Nucleus accumbens (tissue), 56 donors: ENCODE results near the gene RGS6.
"Not testable (repeated sequence)": the region's sequence is repeated elsewhere in the genome, so short reads cannot be mapped to it uniquely, and the experiment has no call there.

Source experiments
- DNase-seq, 56 donors: peaks; one replicate each; lab custom pipeline; 2025; lab: John Stamatoyannopoulos, UW

RGS6 gene

GRCh38 chr14:71932229-71932981 lies at the start of gene RGS6:
RGS6 (plus strand) TSS chr14:71932429.
- DNase-seq: peak in 18 of 56 donors; percentile 12 to 59 (median 29)

DNA sequence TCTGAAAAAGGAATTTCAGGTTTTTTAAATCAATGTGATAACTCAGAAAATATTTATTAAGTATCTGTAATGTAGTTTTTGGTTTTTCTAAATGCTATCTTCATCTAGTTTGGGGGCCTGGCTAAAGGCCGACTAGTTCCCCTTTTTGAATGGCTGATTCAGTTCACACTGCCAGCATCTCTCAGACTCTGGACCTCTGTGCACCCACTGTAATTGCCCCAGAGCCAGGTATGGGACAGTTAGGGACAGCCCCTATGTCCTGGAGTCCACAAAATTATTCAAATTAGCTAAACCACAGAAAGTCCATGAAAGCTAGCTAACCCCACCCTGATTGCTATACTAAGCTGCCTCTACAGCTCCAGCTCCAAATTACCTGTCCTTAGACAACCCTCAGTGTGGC lies 49.1 kb upstream of the RGS6 start:
- DNase-seq: no peak

DNA sequence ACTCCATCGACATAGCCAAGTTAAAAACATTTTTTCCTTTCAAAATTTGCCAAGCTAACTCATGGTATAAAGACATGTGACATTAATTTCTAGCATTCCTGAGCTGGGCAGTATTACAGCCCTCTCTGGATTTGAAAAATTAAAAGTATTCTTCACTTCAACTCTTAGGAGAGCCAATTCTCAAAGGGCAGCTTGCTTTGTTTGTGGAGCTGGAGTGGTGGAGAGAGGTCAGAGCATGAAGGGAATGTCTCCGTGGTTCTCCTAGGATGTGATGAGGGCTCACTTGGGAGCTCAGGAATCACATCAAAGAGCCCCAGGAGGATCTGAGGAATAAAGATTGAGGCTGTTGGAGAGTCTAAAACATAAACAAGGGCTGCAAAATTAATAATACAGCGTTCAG lies 46.9 kb upstream of the RGS6 start:
- no peak for DNase-seq

DNA sequence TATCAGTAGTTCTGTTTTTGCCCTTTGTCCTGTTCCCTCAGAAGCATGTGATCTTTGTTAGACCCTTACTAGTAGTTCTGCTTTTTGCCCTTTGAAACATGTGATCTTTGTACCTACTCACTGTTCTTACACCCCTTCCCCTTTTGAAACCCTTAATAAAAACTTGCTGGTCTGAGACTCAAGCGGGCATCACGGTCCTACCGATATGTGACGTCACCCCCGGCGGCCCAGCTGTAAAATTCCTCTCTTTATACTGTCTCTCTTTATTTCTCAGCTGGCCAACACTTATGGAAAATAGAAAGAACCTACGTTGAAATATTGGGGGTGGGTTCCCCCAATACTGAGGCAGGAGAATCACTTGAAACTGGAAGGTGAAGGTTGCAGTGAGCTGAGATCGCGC lies 44.4 kb upstream of the RGS6 start:
- not testable (repeated sequence) for DNase-seq

DNA sequence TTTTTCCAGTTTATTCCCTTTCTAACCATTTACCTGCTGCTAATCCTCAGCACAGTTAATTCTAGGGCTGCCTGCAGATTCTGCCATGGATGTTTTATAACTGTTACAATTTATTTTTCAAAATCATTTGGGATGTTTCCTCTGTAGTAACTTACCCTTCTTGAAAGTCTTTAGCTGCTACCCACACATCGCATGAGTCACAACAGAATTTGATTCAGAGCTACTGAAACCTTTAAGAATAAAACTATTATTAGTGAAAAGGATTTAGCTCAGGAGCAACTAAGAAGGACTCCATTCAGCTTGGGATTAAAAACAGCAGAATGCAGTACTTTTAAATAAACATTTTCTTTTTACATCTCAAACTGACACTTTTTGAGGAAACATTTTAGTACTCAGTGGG lies 41.7 kb upstream of the RGS6 start:
- peak in 10 of 56 donors; percentile 0 to 32 (median 4) for DNase-seq

- no peak for DNase-seq
Measured at GRCh38 chr14:71891185-71891584, 41.0 kb upstream of the RGS6 start.

DNA sequence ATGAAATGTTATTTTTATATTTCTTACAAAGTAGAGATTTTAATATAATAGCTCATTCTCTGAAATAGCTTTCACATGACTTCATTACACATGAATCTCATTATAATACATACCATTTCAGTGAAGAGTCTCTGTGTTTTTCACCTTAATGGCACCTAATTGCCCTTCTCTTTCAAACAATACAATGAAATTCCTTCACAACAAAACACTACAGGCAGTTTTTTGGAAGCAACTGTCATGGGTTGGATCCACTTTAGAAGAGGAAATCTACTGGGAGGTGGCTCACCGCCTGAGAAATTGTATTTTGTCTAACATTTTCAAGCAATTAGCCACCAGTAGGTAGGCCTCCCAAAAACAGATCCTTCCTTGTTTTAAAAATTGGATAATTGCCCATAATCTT lies 40.3 kb upstream of the RGS6 start:
- no peak for DNase-seq

- DNase-seq: no peak
Measured at GRCh38 chr14:71905031-71905430, 27.2 kb upstream of the RGS6 start.

DNA sequence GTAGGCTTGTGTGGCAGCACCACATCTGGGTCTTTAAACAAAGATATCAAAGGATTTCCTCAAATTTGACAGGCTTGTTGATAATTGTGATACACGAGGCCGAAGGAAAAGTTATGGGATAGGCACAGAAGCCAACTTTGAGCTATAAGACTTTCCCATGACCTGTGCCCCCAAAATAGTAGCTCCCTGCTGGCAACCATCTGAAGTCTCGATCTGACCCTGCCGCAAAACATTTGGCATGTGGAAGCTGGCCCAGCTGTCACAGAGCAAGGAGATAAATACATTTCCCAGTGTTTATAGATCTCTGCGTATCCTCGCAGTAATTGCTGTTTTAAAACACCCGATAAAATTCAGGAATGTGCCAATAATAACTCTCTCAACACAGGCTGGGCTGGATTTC lies 26.4 kb upstream of the RGS6 start:
- no peak for DNase-seq

DNA sequence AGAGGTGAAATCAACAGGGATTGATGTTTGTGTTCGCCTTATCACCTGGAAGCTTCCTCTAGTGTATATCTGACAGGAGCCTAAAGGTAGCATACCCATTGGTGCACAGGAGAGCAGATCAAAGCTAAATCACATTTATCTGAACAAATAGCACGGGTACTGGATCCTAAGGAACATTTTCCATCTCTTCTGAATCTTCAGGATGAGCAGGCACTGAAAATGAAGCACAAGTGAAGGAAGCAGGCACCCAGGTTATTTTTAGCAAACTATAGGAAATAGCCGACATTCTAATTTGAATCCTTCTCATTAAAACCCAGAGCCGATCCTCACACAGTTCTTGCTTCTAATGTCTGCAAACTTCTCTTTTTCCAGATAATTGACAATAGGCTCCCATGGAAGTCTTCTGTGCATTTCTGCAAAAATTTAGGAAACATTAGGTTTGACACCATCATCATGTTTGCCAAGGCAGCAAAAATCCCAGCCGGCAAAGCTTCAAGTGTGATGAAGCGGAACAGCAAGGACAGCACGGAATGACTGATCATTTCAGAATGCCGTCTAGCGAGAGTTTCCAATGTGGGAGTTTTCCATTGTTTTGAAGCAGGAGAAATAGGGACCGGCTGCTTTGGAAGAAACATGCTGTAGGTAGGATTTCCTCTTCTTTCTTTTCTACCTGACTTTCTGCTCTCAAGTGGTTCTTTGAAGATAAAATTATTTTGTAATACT lies 24.3 kb upstream of the RGS6 start:
- no peak for DNase-seq

DNA sequence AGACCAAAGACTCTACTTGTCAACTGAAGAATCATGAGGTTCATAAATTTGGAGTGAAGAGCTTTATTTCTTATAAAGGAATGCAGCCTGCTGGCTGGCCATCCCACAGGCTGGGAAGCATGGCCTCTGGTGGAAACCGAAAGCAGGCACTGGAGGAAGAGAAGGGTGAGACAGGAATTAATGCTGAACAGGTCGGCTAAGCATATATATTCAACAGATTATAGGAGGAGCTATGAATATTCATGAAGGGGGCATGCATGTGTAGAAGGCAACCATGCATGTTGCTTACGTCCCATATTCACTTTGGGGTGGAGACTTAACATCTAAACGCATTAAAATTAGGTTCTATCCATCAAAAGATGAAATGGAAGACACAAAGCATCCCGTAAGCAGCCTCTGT lies 20.6 kb upstream of the RGS6 start:
- no peak for DNase-seq

- no peak for DNase-seq
Measured at GRCh38 chr14:71913342-71913741, 18.9 kb upstream of the RGS6 start.

DNA sequence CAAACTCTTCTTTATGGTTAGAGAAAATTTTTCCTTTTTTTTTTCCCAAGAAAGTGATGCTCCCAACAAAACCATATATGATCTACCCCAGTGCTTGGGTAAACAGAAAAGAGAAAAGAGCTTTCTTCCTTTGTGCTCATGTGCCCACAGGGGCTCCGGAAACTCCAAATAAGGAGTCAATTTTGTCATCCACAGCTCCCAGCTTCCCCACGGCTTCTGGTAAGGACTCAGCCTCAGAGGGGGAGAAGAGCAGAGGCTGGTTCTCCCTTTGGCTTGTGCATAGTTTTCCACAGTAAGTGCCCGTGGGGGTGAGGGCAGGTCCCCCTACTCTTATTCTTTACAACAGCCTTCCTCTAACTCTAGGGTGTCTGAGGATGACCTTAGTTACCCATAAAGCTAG lies 13.3 kb upstream of the RGS6 start:
- no peak for DNase-seq

GRCh38 chr14:71923513-71923912 lies 8.7 kb upstream of the RGS6 start:
- DNase-seq: peak in 1 of 56 donors; percentile 1

GRCh38 chr14:71931492-71932228 lies 569 bp upstream of the RGS6 start:
- peak in 21 of 56 donors; percentile 3 to 59 (median 22) for DNase-seq

DNA sequence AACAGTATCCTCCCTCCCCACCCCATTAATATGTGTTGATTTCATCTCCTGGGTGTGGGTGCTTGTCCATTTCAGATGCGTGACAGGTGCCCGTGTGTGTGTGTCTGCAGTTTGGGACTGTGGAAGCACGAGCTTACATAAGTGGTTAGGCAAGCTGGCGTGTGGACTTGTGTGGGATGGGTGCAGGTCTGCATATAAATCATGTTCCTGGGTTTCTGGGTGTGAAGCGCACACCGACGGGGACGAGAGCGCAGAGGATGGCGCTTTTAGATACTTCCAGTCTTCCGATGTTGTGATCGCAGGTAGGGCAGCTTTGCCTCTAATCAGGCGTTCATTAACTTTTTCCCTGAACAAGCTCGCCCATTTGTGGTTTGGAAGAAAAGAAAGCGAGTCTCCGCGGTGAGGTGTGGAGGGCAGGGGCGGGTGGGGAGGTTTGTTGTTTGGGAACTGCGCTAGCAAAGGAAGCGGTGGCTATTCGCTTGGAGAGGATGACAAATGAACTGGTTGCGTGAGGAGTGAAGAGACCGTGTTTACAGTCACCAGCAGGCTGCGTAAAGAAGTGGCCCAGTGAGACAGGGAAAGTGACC lies 865 bp downstream of the RGS6 start:
- peak in 9 of 56 donors; percentile 1 to 28 (median 9) for DNase-seq

DNA sequence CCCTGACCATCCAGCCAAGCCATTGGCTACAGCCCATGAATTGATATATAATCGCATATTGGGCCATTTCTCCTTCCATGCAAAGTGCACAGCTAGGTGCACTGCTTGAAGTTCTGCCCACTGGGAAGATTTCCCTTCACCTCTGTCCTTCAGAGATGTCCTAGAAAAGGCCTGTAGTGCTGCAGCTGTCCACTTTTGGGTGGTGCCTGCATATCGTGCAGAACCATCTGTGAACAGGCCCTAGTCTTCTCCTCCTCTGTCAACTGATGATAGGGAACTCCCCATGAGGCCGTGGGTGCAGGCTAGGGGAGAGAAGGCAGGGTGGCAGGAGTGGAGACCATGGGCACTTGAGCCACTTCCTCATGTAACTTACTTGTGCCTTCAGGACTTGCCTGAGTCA lies 6.0 kb downstream of the RGS6 start:
- DNase-seq: not testable (repeated sequence)

DNA sequence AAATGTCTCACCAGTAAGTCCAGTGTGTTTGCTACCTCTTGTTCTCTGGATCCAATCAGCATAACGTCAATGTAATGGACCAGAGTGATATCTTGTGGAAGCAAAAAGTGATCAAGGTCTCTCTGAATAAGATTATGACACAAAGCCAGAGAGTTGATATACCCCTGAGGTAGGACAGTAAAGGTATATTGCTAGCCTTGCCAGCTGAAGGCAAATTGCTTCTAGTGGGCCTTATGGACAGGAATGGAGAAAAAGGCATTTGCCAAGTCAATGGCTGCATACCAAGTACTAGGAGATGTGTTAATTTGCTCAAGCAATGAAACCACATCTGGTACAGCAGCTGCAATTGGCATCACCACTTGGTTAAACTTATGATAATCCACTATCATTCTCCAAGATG lies 7.1 kb downstream of the RGS6 start:
- DNase-seq: not testable (repeated sequence)

DNA sequence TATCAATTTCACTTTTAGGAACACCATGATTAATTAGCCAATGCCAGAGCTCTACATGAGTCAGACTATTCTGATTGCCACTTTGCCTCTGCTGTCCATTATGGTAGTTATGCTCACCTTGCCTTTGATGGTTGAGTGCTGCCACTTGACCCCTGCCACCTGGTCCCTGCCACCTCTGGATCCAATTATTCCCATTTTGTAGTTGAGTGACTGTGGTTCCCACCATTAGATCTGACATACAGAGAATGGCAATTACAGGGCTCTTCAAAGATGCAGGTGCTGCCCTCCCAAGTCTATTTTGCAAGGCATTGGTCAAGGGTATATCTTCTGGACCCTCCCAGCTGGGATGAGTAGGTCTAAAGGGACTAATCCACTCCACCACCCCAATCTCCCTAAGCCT lies 8.3 kb downstream of the RGS6 start:
- not testable (repeated sequence) for DNase-seq

GRCh38 chr14:71941616-71942015 lies 9.4 kb downstream of the RGS6 start:
- not testable (repeated sequence) for DNase-seq
